Aorta (tissue), 5 donors: ENCODE results near the gene AEN. TPM values are rescaled to one million over a fixed set of nuclear protein-coding genes. Genes with fewer than 3 reads are reported as not detected.
"Not testable (repeated sequence)": the region's sequence is repeated elsewhere in the genome, so short reads cannot be mapped to it uniquely, and the experiment has no call there.

Experiments used
- ATAC-seq: fragments of 200-7000 bp; cut with Tn5 transposase; one replicate; pipeline ENCODE4 v1.9.1; 2022; ENCODE audit warnings: moderate library complexity; ENCODE audit not compliant: low FRiP score
- DNase-seq, 2 donors: peaks; one replicate each; pipeline ENCODE4 v3.0.0-alpha.2; 2020
- H3K27ac ChIP-seq, 2 donors: one replicate each; pipeline ENCODE4 v1.5.1; 2013; ENCODE audit warnings: low read length in 2 of 2, mild to moderate bottlenecking in 2 of 2, moderate library complexity in 2 of 2, control low read depth in 1 of 2, inconsistent platforms in 1 of 2, low read depth in 1 of 2
- H3K27me3 ChIP-seq, 2 donors: one replicate each; pipeline ENCODE4 v1.6.1; 2013; ENCODE audit warnings: control low read depth in 1 of 2, low read length in 1 of 2, mild to moderate bottlenecking in 1 of 2, moderate library complexity in 1 of 2; ENCODE audit not compliant: insufficient read depth in 2 of 2, control insufficient read depth in 1 of 2
- H3K36me3 ChIP-seq, 2 donors: one replicate each; pipeline ENCODE4 v1.6.1; 2013; ENCODE audit warnings: control low read depth in 1 of 2, low read length in 1 of 2, mild to moderate bottlenecking in 1 of 2; ENCODE audit not compliant: insufficient read depth in 2 of 2, control insufficient read depth in 1 of 2
- H3K4me1 ChIP-seq, 2 donors: one replicate each; pipeline ENCODE4 v1.6.1; 2013; ENCODE audit warnings: low read length in 2 of 2, control low read depth in 1 of 2, mild to moderate bottlenecking in 1 of 2, moderate library complexity in 1 of 2; ENCODE audit not compliant: insufficient read depth in 2 of 2, control insufficient read depth in 1 of 2
- H3K4me3 ChIP-seq, 2 donors: one replicate each; pipeline ENCODE4 v1.5.1; 2013; ENCODE audit warnings: low read length in 2 of 2, control low read depth in 1 of 2, mild to moderate bottlenecking in 1 of 2
- H3K9me3 ChIP-seq: one replicate; pipeline ENCODE4 v1.6.1; 2013; ENCODE audit warnings: mild to moderate bottlenecking, low read length; ENCODE audit not compliant: control insufficient read depth
- WGBS, 2 donors: extraction: QIAGEN DNeasy Blood & Tissue Kit; methylation state at CpG; one replicate each; pipeline ENCODE4 v1.1.7; 2013; 5-methylcytosine and 5-hydroxymethylcytosine counted together
- intact Hi-C, 2 donors: fragments of 100-400 bp; cut with DNase I; formaldehyde crosslinking; loops; one replicate each; pipeline versions ENCODE4 v1.14.2 to v1.15.0; 2022
- polyA plus RNA-seq, 2 donors: library from polyadenylated mRNA; stranded (reverse); fragments of 200-250 nt; gene quantifications; one replicate each; pipeline ENCODE4 v1.2.3, GENCODE V29; 2013
- total RNA-seq, 2 donors: library from RNA; stranded (reverse); fragmentation: NEBNext Ultra II Directional; extraction: Animal tissue kit (Norgen Biotek cat#: 25700); gene quantifications; one replicate each; pipeline ENCODE4 v1.2.1, GENCODE V29; 2021
- donor health status: healthy with polysubstance abuse.
- donor health status: Bipolar disorder and iron deficiency.
- donor health status: DM: no; HTN: no; CAD: no.
- donor health status: DM: no; HTN: no; CAD: no.
- donor health status: DM: yes; HTN: yes; CAD: no.

AEN gene
- total and polyA plus RNA-seq, 4 donors, result 7.1 to 22.3 (median 10.3) TPM

DNA sequence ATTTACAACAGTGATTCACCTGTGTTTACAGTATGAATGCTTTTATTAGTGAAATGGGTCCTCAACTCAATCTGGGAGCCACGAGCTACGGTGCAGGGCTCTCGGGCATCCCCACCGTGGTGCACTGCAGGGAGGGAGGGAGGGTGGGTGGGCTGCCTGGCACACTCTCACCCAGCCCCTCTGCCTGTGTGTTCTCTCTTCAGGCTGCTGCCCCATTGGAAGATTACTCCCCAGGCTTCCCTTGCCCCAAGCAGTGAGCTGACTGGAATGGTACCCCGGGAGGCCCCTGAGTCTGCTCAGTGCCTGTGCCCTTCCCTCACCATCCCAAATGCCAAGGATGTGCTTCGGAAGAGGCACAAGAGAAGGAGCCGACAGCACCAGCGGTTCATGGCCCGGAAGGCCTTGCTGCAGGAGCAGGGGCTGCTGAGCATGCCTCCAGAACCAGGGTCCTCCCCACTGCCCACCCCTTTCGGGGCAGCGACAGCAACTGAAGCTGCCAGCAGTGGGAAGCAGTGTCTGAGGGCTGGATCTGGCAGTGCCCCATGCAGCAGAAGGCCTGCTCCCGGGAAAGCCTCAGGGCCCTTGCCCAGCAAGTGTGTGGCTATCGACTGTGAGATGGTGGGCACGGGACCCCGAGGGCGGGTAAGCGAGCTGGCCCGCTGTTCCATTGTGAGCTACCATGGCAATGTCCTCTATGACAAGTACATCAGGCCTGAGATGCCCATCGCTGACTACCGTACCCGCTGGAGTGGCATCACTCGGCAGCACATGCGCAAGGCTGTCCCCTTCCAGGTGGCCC is 5.0 kb downstream of the AEN start:
- no peaks in the 10 kb centered on the region for H3K27me3 ChIP-seq
- no peaks in the 10 kb centered on the region for H3K36me3 ChIP-seq
- 89 to 92% methylated on average over 21 to 23 of the region's 23 CpGs for WGBS, 2 donors
- H3K9me3 ChIP-seq, result no peaks in the 10 kb centered on the region
- H3K27ac ChIP-seq, result no peak overlapping the region
- H3K4me1 ChIP-seq, result peaks cover 0 to 2% of the 10 kb centered on the region in 2 donors
- ATAC-seq (no peak), DNase-seq (peak in 1 of 2 donors; percentile 70)
- intact Hi-C loops, result loop anchor here in 1 of 2 donors (10.0 kb wide), 1 partner anchor 569 kb away; no protein-coding TSS in a partner anchor
- no peak overlapping the region for H3K4me3 ChIP-seq

DNA sequence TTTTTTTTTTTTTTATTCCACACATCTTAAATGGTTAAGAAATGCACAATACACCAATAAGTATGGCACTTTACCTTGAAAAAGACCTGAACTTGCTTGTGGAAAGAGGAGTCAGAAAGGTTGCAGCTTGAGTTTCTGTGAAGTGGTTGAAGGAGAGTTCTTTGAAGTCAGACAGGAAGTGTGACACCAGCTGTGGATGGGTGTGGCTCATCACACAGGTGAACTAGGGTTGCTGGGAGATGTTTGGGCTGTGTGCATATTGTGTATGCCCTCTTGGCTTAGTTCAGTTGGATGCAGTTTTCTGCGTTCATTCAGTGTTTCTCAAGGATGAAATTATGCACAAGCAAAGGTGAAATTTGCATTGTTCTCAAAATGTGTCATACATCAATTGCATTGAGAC is 6.3 kb downstream of the AEN start:
- intact Hi-C loops, result loop anchor here in 1 of 2 donors (10.0 kb wide), 1 partner anchor 567 kb away; no protein-coding TSS in a partner anchor
- Histone ChIP-seq H3K27me3 (no peaks in the 10 kb centered on the region), H3K4me3 (no peak overlapping the region), H3K27ac (no peak overlapping the region), H3K9me3 (no peaks in the 10 kb centered on the region), H3K36me3 (peaks cover 0 to 4% of the 10 kb centered on the region in 2 donors), H3K4me1 (peaks cover 0 to 2% of the 10 kb centered on the region in 2 donors)
- DNase-seq (no peak), ATAC-seq (no peak)
- WGBS, 2 donors, result 86 to 96% methylated on average over 1 of the region's 1 CpG

DNA sequence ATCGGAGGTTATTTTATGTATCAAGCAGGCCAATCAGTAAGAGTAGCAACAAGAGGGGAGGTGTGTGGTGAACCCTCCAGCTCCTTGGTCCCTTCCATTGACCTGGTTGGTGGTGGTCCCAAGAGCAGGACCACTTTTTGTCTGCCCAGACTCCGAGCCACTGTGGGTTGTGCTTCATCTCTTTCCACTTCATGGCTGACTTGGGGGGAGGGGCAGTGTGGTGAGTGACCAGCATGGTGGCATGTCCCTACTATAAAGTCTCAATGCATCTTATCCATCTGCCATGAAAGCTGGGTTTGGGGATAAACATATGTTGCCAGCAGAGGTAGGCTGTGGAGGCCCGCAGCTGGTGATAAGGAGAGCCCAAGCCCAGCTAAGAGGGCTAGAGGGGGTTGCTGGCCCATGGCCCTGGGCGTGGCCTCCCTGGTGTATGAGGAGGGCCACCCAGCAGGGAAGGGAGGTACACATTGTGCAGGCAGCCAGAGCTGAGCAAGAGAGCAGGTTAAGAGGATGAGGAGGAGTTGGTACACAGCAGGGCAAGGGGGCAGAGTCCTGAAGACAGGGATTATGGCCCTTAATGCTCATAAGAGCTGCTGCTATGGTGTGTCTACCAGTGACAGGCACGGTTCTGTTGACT is 7.0 kb downstream of the AEN start:
- Histone ChIP-seq H3K36me3 (peaks cover 0 to 4% of the 10 kb centered on the region in 2 donors), H3K4me3 (no peak overlapping the region), H3K4me1 (peaks cover 0 to 2% of the 10 kb centered on the region in 2 donors), H3K27ac (no peak overlapping the region), H3K9me3 (no peaks in the 10 kb centered on the region), H3K27me3 (no peaks in the 10 kb centered on the region)
- ATAC-seq (no peak), DNase-seq (peak in 1 of 2 donors; percentile 52)
- intact Hi-C loops, result loop anchor here in 1 of 2 donors (10.0 kb wide), 1 partner anchor 567 kb away; no protein-coding TSS in a partner anchor
- WGBS, 2 donors, result 95 to 99% methylated on average over 5 of the region's 5 CpGs

DNA sequence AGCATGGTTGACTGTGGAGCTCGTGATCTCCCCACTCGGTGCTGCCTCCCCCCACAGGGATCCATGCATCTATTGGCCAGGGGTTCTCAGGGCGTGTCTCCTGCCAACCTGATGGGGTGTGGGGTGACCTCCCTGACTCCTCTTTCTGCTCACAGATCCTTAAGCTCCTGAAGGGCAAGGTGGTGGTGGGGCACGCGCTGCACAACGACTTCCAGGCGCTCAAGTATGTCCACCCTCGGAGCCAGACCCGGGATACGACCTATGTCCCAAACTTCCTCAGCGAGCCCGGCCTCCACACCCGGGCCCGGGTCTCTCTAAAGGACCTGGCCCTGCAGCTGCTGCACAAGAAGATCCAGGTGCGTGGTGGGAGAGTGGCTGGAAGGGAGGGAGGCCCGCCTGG is 7.9 kb downstream of the AEN start:
- Histone ChIP-seq H3K4me3 (no peak overlapping the region), H3K4me1 (peaks cover 0 to under 1% of the 10 kb centered on the region in 2 donors), H3K27ac (no peak overlapping the region), H3K9me3 (no peaks in the 10 kb centered on the region), H3K27me3 (no peaks in the 10 kb centered on the region), H3K36me3 (peaks cover 0 to 4% of the 10 kb centered on the region in 2 donors)
- DNase-seq (peak in 1 of 2 donors; percentile 71), ATAC-seq (no peak)
- 89 to 94% methylated on average over 15 to 16 of the region's 16 CpGs for WGBS, 2 donors
- intact Hi-C loops, result loop anchor here in 1 of 2 donors (10.0 kb wide), 1 partner anchor 566 kb away; no protein-coding TSS in a partner anchor

DNA sequence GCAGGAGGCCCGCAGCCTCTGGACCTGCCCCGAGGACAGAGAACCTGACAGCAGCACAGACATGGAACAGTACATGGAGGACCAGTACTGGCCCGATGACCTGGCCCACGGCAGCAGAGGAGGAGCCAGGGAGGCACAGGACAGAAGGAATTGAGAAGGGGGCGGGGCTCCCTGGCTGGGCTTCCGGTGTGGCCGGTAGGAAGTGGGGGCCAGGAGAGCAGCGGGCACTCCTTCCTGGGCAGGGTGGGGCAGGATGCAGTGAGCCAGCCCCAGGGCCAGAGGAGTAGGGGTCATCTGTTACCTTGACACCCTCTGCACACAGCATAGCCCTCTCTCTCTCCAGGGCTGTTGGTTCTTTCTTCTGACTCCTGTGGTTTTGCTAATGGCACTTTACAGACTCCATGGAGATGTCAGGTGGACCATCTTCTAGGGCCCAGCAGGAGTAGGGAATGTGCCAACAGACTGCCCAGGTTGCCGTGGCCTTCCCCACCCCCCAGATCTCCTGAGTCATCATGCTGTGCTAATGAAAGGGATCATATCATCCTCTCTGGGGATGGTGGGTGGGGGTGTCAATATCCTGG is 9.1 kb downstream of the AEN start:
- Histone ChIP-seq H3K36me3 (peaks cover 0 to 4% of the 10 kb centered on the region in 2 donors), H3K9me3 (no peaks in the 10 kb centered on the region), H3K27ac (no peak overlapping the region), H3K4me1 (no peaks in the 10 kb centered on the region), H3K27me3 (no peaks in the 10 kb centered on the region), H3K4me3 (no peak overlapping the region)
- ATAC-seq (peak; percentile 51), DNase-seq (peak in 1 of 2 donors; percentile 80)
- 77 to 79% methylated on average over 8 to 9 of the region's 9 CpGs for WGBS, 2 donors
- intact Hi-C loops, result no loop called here

DNA sequence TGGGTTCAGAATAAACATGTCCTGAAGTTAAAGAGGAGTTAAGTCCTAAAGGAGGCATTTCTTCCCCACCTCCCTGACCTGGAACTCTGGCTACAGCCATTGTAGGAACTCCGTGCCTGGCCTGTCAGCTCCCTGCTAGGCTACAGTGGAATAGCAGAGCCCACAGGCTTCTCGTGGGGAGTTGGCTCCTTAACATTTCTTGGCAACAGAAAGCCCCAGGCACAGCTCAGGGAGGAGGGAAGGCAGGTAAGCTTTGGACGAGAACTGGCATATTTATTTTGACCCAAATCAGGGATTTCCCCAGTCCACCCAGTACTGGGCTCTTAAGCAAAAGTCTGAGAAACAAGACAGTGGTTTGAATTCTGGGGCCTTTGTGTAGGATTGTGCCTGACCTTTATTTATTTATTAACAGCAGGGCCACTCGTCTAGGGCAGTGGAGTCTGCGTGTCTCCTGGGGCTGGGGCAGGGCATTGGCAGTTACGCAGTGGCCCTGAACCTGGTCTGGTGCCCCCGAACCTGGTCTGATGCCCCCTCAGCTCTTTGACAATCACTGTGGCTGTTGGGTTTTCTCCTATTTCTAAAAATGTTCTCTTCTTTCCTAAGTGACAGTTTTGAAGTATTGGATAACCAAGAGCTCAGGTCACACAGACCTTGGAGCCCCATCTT is 9.8 kb downstream of the AEN start:
- Histone ChIP-seq H3K27me3 (no peaks in the 10 kb centered on the region), H3K4me3 (no peak overlapping the region), H3K4me1 (no peaks in the 10 kb centered on the region), H3K36me3 (peaks cover 0 to 4% of the 10 kb centered on the region in 2 donors), H3K27ac (no peak overlapping the region), H3K9me3 (no peaks in the 10 kb centered on the region)
- WGBS, 2 donors, result 70 to 85% methylated on average over 7 of the region's 7 CpGs
- peak in 1 of 2 donors; percentile 32 for DNase-seq
- ATAC-seq, result no peak
- intact Hi-C loops, result no loop called here

DNA sequence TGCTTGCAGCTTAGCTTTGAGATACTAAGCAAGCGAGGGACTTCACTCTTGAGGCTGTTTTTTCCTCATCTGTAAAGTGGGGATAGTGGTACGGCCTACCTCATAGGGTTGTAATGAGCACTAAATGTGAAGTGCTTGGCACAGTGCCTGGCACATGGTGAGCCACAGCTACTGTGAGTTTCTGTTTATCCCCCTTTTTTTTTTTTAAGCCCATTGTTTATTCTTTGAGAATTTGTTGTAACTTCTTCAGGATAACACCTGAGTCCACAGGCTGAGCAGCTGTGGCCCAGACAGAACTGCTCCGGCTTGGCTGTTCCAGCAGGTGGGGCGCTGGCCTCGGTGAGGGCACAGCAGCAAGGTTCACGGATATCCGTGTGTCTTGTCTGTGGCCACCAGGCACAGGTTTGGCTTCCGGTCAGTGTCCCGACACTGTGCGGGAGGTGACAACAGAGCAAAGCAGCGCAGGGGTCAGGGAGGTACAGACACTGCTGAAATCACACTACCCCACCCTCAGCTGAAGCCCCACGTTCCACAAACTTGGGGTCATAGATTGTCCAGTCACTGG is 10.4 kb downstream of the AEN start:
- Histone ChIP-seq H3K4me3 (no peak overlapping the region), H3K36me3 (peaks cover 0 to 4% of the 10 kb centered on the region in 2 donors), H3K27me3 (no peaks in the 10 kb centered on the region), H3K9me3 (no peaks in the 10 kb centered on the region), H3K27ac (no peak overlapping the region), H3K4me1 (no peaks in the 10 kb centered on the region)
- DNase-seq (peak in 1 of 2 donors; percentile 66), ATAC-seq (no peak)
- 95 to 96% methylated on average over 12 of the region's 12 CpGs for WGBS, 2 donors
- intact Hi-C loops, result no loop called here

DNA sequence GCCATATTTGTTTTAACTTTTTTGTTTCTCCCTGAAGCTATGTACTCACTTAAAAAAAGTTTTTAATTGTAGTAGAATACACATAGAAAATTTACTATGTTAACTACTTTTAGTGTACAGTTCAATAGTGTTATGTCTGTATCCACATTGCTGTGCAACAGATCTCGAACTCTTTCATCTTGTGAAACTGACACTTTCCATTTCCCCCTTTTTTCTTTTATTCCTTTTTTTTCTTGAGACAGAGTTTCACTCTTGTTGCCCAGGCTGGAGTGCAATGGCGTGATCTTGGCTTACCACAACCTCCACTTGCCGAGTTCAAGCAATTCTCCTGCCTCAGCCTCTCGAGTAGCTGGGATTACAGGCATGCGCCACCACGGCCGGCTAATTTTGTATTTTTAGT is 11.7 kb downstream of the AEN start:
- intact Hi-C loops, H3K4me3 ChIP-seq, H3K36me3 ChIP-seq, ATAC-seq, H3K27me3 ChIP-seq, DNase-seq, H3K27ac ChIP-seq, H3K9me3 ChIP-seq, H3K4me1 ChIP-seq: not testable (repeated sequence)
- WGBS, 2 donors, result 89 to 96% methylated on average over 7 of the region's 7 CpGs
